ENCODE results near the gene RAB11FIP4. TPM values are rescaled to one million over a fixed set of nuclear protein-coding genes. Genes with fewer than 3 reads are reported as not detected.

RAB11FIP4 gene
- total and polyA plus RNA-seq, 2 of the 8 experiments (the other 6 are each of a cell fraction or from before 2014, with no cell fraction given), result 21.7 to 53.2 TPM

GRCh38 chr17:31582151-31582907 is 190.9 kb downstream of the RAB11FIP4 start:
- Histone ChIP-seq H4K5ac (ENCODE audit: insufficient read length, low read depth, low read length) (no peak overlapping the region), H3K56ac (replicated peaks; ENCODE audit: insufficient read length, low read depth, low read length) (no peak overlapping the region), H2BK5ac (ENCODE audit: low read depth, low read length) (no peak overlapping the region), H3K4me3 (ENCODE audit: extremely low read depth in 1 of 4, insufficient read depth in 2 of 4, low read depth in 3 of 4, low read length in 4 of 4) (no peak overlapping the region), H3K79me2 (ENCODE audit: control insufficient read depth in 1 of 2, insufficient read depth in 2 of 2, low read length in 2 of 2) (no peaks in the 10 kb centered on the region), H3K27me3 (replicated peaks in 1 of 4; ENCODE audit: control insufficient read depth in 3 of 4, extremely low read depth in 1 of 4, insufficient read depth in 3 of 4, low read length in 3 of 4) (no peaks in the 10 kb centered on the region), H2AFZ (ENCODE audit: low read length) (no peak overlapping the region), H2BK12ac (ENCODE audit: low read depth, low read length) (no peak overlapping the region), H3K9me3 (ENCODE audit: insufficient read depth in 2 of 2, low read depth in 1 of 2, low read length in 1 of 2) (no peaks in the 10 kb centered on the region), H3K27ac (ENCODE audit: low read depth, low read length) (no peak overlapping the region), H2BK120ac (replicated peaks; ENCODE audit: low read depth, low read length) (no peak overlapping the region), H3K4me1 (replicated peaks in 1 of 4; ENCODE audit: control insufficient read depth in 3 of 4, insufficient read depth in 4 of 4, low read length in 3 of 4) (no peaks in the 10 kb centered on the region), H4K8ac (ENCODE audit: extremely low read depth, insufficient read depth, low read length) (no peak overlapping the region), H3K4ac (replicated peaks; ENCODE audit: insufficient read length, low read depth, low read length) (no peak overlapping the region), H3K14ac (ENCODE audit: insufficient read length) (no peak overlapping the region), H2AK5ac (ENCODE audit: low read depth, low read length) (no peak overlapping the region), H3K79me1 (ENCODE audit: low read depth, low read length) (no peaks in the 10 kb centered on the region), H3K23me2 (ENCODE audit: low read depth, low read length) (no peaks in the 10 kb centered on the region), H2BK15ac (ENCODE audit: low read length) (no peak overlapping the region), H3K9ac (replicated peaks in 1 of 4; ENCODE audit: extremely low read depth in 1 of 4, low read depth in 3 of 4, low read length in 3 of 4) (no peak overlapping the region), H3K4me2 (ENCODE audit: insufficient read depth in 1 of 2, low read depth in 2 of 2, low read length in 2 of 2) (no peak overlapping the region), H3K23ac (ENCODE audit: insufficient read length) (no peak overlapping the region), H4K20me1 (replicated peaks in 1 of 2; ENCODE audit: control insufficient read depth in 1 of 2, insufficient read depth in 2 of 2, low read length in 2 of 2) (no peaks in the 10 kb centered on the region), H4K91ac (replicated peaks; ENCODE audit: insufficient read length, low read length) (no peak overlapping the region), H2BK20ac (ENCODE audit: low read length) (no peak overlapping the region), H3K36me3 (ENCODE audit: control insufficient read depth in 2 of 4, insufficient read depth in 4 of 4, low read length in 3 of 4) (no peaks in the 10 kb centered on the region), H3K18ac (ENCODE audit: extremely low read depth, low read length) (no peak overlapping the region)
- FAIRE-seq, result no peak
- ChIA-PET CTCF (ENCODE audit: partially characterized antibody) (interaction anchor here (0.9 to 2.2 kb wide), 3 partner anchors 15 to 260 kb away, joined by 3 to 5 read pairs (median 4); no protein-coding TSS in a partner anchor), POLR2A (ENCODE audit: partially characterized antibody) (interaction anchor here (1.0 kb wide), 1 partner anchor 19 kb away, joined by 4 read pairs; no protein-coding TSS in a partner anchor)
- DNase-seq (ENCODE audit: low read depth in 1 of 2, low spot score in 2 of 2), result no peak
- WGBS, 2 experiments (ENCODE audit: extremely low coverage in 1 of 2, insufficient coverage in 1 of 2, insufficient read length in 1 of 2, insufficient replicate concordance in 2 of 2, low coverage in 1 of 2, low lambda C conversion rate in 2 of 2, missing lambda C conversion rate in 1 of 2), result 86% methylated on average over 7 of the region's 8 CpGs; no CpG with 5 or more reads in 1 of the 2 experiments
- TF ChIP-seq SAP30 (IDR thresholded peaks at IDR 0.05; ENCODE audit: insufficient read depth, insufficient replicate concordance, low read length) (no peak), POLR2A (IDR thresholded peaks at IDR 0.05; ENCODE audit: control extremely low read depth in 1 of 2, low read depth in 2 of 2, low read length in 2 of 2) (no peak), ASH2L (IDR thresholded peaks at IDR 0.05; ENCODE audit: low read length) (no peak), RNF2 (IDR thresholded peaks at IDR 0.05; ENCODE audit: borderline replicate concordance, low read depth, low read length, missing control alignments, poor library complexity, severe bottlenecking) (no peak), E2F6 (IDR thresholded peaks at IDR 0.05) (no peak), BACH1 (IDR thresholded peaks at IDR 0.05; ENCODE audit: low read length) (no peak), TBP (IDR thresholded peaks at IDR 0.05; ENCODE audit: low read depth, low read length) (no peak), KDM5A (IDR thresholded peaks at IDR 0.05; ENCODE audit: low read length) (no peak), KDM4A (IDR thresholded peaks at IDR 0.05; ENCODE audit: low read depth, low read length, severe bottlenecking) (no peak), CHD1 (IDR thresholded peaks at IDR 0.05; ENCODE audit: low read depth, low read length) (no peak), SP2 (IDR thresholded peaks at IDR 0.05; ENCODE audit: low read length) (no peak), FOSL1 (IDR thresholded peaks at IDR 0.05; ENCODE audit: insufficient read depth, low read depth, low read length) (no peak), BRCA1 (IDR thresholded peaks at IDR 0.05; ENCODE audit: low read depth, low read length) (no peak)
